NT2/D1 (cell line): ENCODE measurements around the gene KCNG1.

Experiments used
- SUZ12 ChIP-seq: IDR thresholded peaks from 2 replicates; pipeline ENCODE4 v1.6.1; 2011; ENCODE audit not compliant: insufficient read length, insufficient read depth; ENCODE audit errors: extremely low read depth
- YY1 ChIP-seq: IDR thresholded peaks from 2 replicates; pipeline ENCODE4 v1.6.1; 2011; ENCODE audit not compliant: insufficient read length, insufficient read depth
- ZNF274 ChIP-seq: IDR thresholded peaks from 2 replicates; pipeline ENCODE4 v1.6.1; 2011; ENCODE audit warnings: mild to moderate bottlenecking, low read depth, low read length

DNA sequence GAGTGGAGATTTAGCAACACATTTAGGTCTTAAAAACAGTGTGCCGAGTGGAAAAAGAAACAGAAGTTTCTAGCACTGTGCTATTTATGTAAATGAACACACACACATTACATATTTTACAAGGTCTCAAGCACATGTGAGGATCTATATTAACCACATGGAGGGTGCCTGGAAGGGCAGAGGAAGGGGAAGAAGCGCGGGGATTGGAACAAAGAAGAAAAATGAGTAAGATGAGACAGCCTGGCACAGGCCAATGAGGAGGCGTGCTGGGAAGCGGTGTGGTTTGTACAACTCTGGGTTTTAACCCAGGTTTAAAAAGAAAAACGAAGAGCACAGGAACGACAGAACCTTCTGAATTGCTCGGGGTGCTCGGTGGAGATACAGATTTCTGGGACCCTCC, 5.7 kb downstream of the KCNG1 start:
- TF ChIP-seq ZNF274 (no peak), YY1 (no peak), SUZ12 (no peak)
